ENCODE measurements around the gene CDYL2.
"Not testable (repeated sequence)": the region's sequence is repeated elsewhere in the genome, so short reads cannot be mapped to it uniquely, and the experiment has no call there.

Gene CDYL2

GRCh38 chr16:80806927-80807340 lies 2.5 kb upstream of the CDYL2 start:
- Histone ChIP-seq H3K27ac (ENCODE audit: low read length) (no peak overlapping the region), H3K27me3 (ENCODE audit: low read depth, low read length) (no peaks in the 10 kb centered on the region), H3K9me3 (ENCODE audit: control insufficient read depth in 1 of 2, low read length in 2 of 2) (no peaks in the 10 kb centered on the region), H3K4me3 (ENCODE audit: low read depth in 1 of 2, low read length in 2 of 2) (no peak overlapping the region), H3K4me1 (ENCODE audit: control insufficient read depth in 1 of 2, insufficient read depth in 2 of 2, low read length in 2 of 2) (no peaks in the 10 kb centered on the region), H3K36me3 (ENCODE audit: control insufficient read depth in 1 of 2, insufficient read depth in 2 of 2, low read length in 2 of 2) (no peaks in the 10 kb centered on the region)

- Histone ChIP-seq H3K27ac (ENCODE audit: low read length) (no peak overlapping the region), H3K4me1 (ENCODE audit: control insufficient read depth in 1 of 2, insufficient read depth in 2 of 2, low read length in 2 of 2) (no peaks in the 10 kb centered on the region), H3K4me3 (ENCODE audit: low read depth in 1 of 2, low read length in 2 of 2) (no peak overlapping the region), H3K36me3 (ENCODE audit: control insufficient read depth in 1 of 2, insufficient read depth in 2 of 2, low read length in 2 of 2) (no peaks in the 10 kb centered on the region), H3K27me3 (ENCODE audit: low read depth, low read length) (no peaks in the 10 kb centered on the region), H3K9me3 (ENCODE audit: control insufficient read depth in 1 of 2, low read length in 2 of 2) (no peaks in the 10 kb centered on the region)
These were observed 1.9 kb upstream of the CDYL2 start for GRCh38 chr16:80806289-80806688.

GRCh38 chr16:80804056-80804525 lies 307 bp downstream of the CDYL2 start:
- Histone ChIP-seq H3K4me1 (ENCODE audit: control insufficient read depth in 1 of 2, insufficient read depth in 2 of 2, low read length in 2 of 2) (no peaks in the 10 kb centered on the region), H3K27me3 (ENCODE audit: low read depth, low read length) (no peaks in the 10 kb centered on the region), H3K27ac (ENCODE audit: low read length) (no peak overlapping the region), H3K9me3 (ENCODE audit: control insufficient read depth in 1 of 2, low read length in 2 of 2) (no peaks in the 10 kb centered on the region), H3K36me3 (ENCODE audit: control insufficient read depth in 1 of 2, insufficient read depth in 2 of 2, low read length in 2 of 2) (no peaks in the 10 kb centered on the region), H3K4me3 (ENCODE audit: low read depth in 1 of 2, low read length in 2 of 2) (peak overlapping the region in 1 of 2 donors; percentile 64)

- Histone ChIP-seq H3K9me3 (ENCODE audit: control insufficient read depth in 1 of 2, low read length in 2 of 2) (no peaks in the 10 kb centered on the region), H3K27ac (ENCODE audit: low read length) (no peak overlapping the region), H3K36me3 (ENCODE audit: control insufficient read depth in 1 of 2, insufficient read depth in 2 of 2, low read length in 2 of 2) (no peaks in the 10 kb centered on the region), H3K27me3 (ENCODE audit: low read depth, low read length) (no peaks in the 10 kb centered on the region), H3K4me1 (ENCODE audit: control insufficient read depth in 1 of 2, insufficient read depth in 2 of 2, low read length in 2 of 2) (no peaks in the 10 kb centered on the region), H3K4me3 (ENCODE audit: low read depth in 1 of 2, low read length in 2 of 2) (peak overlapping the region in 1 of 2 donors; percentile 64)
These were observed 901 bp downstream of the CDYL2 start for GRCh38 chr16:80803339-80804055.

- no peak overlapping the region for H3K27ac ChIP-seq (ENCODE audit: low read length)
- no peaks in the 10 kb centered on the region for H3K9me3 ChIP-seq (ENCODE audit: control insufficient read depth in 1 of 2, low read length in 2 of 2)
- H3K27me3 ChIP-seq (ENCODE audit: low read depth, low read length): no peaks in the 10 kb centered on the region
- peak overlapping the region in 1 of 2 donors; percentile 2 for H3K4me3 ChIP-seq (ENCODE audit: low read depth in 1 of 2, low read length in 2 of 2)
- no peaks in the 10 kb centered on the region for H3K36me3 ChIP-seq (ENCODE audit: control insufficient read depth in 1 of 2, insufficient read depth in 2 of 2, low read length in 2 of 2)
- no peaks in the 10 kb centered on the region for H3K4me1 ChIP-seq (ENCODE audit: control insufficient read depth in 1 of 2, insufficient read depth in 2 of 2, low read length in 2 of 2)
These were observed 1.5 kb downstream of the CDYL2 start for GRCh38 chr16:80802902-80803301.

GRCh38 chr16:80802138-80802537 lies 2.3 kb downstream of the CDYL2 start:
- no peaks in the 10 kb centered on the region for H3K9me3 ChIP-seq (ENCODE audit: control insufficient read depth in 1 of 2, low read length in 2 of 2)
- H3K4me3 ChIP-seq (ENCODE audit: low read depth in 1 of 2, low read length in 2 of 2): no peak overlapping the region
- H3K36me3 ChIP-seq (ENCODE audit: control insufficient read depth in 1 of 2, insufficient read depth in 2 of 2, low read length in 2 of 2): no peaks in the 10 kb centered on the region
- no peaks in the 10 kb centered on the region for H3K27me3 ChIP-seq (ENCODE audit: low read depth, low read length)
- H3K27ac ChIP-seq (ENCODE audit: low read length): no peak overlapping the region
- no peaks in the 10 kb centered on the region for H3K4me1 ChIP-seq (ENCODE audit: control insufficient read depth in 1 of 2, insufficient read depth in 2 of 2, low read length in 2 of 2)

- no peaks in the 10 kb centered on the region for H3K27me3 ChIP-seq (ENCODE audit: low read depth, low read length)
- no peaks in the 10 kb centered on the region for H3K9me3 ChIP-seq (ENCODE audit: control insufficient read depth in 1 of 2, low read length in 2 of 2)
- H3K27ac ChIP-seq (ENCODE audit: low read length): no peak overlapping the region
- H3K4me1 ChIP-seq (ENCODE audit: control insufficient read depth in 1 of 2, insufficient read depth in 2 of 2, low read length in 2 of 2): no peaks in the 10 kb centered on the region
- no peaks in the 10 kb centered on the region for H3K36me3 ChIP-seq (ENCODE audit: control insufficient read depth in 1 of 2, insufficient read depth in 2 of 2, low read length in 2 of 2)
- H3K4me3 ChIP-seq (ENCODE audit: low read depth in 1 of 2, low read length in 2 of 2): no peak overlapping the region
These were observed 10.3 kb downstream of the CDYL2 start for GRCh38 chr16:80794071-80794470.

GRCh38 chr16:80792031-80792430 lies 12.4 kb downstream of the CDYL2 start:
- Histone ChIP-seq H3K27ac (ENCODE audit: low read length) (no peak overlapping the region), H3K4me3 (ENCODE audit: low read depth in 1 of 2, low read length in 2 of 2) (no peak overlapping the region), H3K4me1 (ENCODE audit: control insufficient read depth in 1 of 2, insufficient read depth in 2 of 2, low read length in 2 of 2) (no peaks in the 10 kb centered on the region)

GRCh38 chr16:80791411-80791810 lies 13.0 kb downstream of the CDYL2 start:
- H3K4me1 ChIP-seq (ENCODE audit: control insufficient read depth in 1 of 2, insufficient read depth in 2 of 2, low read length in 2 of 2): no peaks in the 10 kb centered on the region
- no peaks in the 10 kb centered on the region for H3K27me3 ChIP-seq (ENCODE audit: low read depth, low read length)
- H3K9me3 ChIP-seq (ENCODE audit: control insufficient read depth in 1 of 2, low read length in 2 of 2): no peaks in the 10 kb centered on the region
- no peak overlapping the region for H3K4me3 ChIP-seq (ENCODE audit: low read depth in 1 of 2, low read length in 2 of 2)
- H3K27ac ChIP-seq (ENCODE audit: low read length): no peak overlapping the region
- no peaks in the 10 kb centered on the region for H3K36me3 ChIP-seq (ENCODE audit: control insufficient read depth in 1 of 2, insufficient read depth in 2 of 2, low read length in 2 of 2)

More at GRCh38 chr16:80792031-80792430, 12.4 kb downstream of the CDYL2 start:
- H3K9me3 ChIP-seq (ENCODE audit: control insufficient read depth in 1 of 2, low read length in 2 of 2): no peaks in the 10 kb centered on the region
- no peaks in the 10 kb centered on the region for H3K27me3 ChIP-seq (ENCODE audit: low read depth, low read length)
- no peaks in the 10 kb centered on the region for H3K36me3 ChIP-seq (ENCODE audit: control insufficient read depth in 1 of 2, insufficient read depth in 2 of 2, low read length in 2 of 2)

- H3K4me3 ChIP-seq (ENCODE audit: low read depth in 1 of 2, low read length in 2 of 2): no peak overlapping the region
- no peaks in the 10 kb centered on the region for H3K9me3 ChIP-seq (ENCODE audit: control insufficient read depth in 1 of 2, low read length in 2 of 2)
- H3K27ac ChIP-seq (ENCODE audit: low read length): no peak overlapping the region
- H3K27me3 ChIP-seq (ENCODE audit: low read depth, low read length): no peaks in the 10 kb centered on the region
- H3K36me3 ChIP-seq (ENCODE audit: control insufficient read depth in 1 of 2, insufficient read depth in 2 of 2, low read length in 2 of 2): no peaks in the 10 kb centered on the region
- no peaks in the 10 kb centered on the region for H3K4me1 ChIP-seq (ENCODE audit: control insufficient read depth in 1 of 2, insufficient read depth in 2 of 2, low read length in 2 of 2)
These were observed 13.6 kb downstream of the CDYL2 start for GRCh38 chr16:80790751-80791150.

- Histone ChIP-seq H3K36me3 (ENCODE audit: control insufficient read depth in 1 of 2, insufficient read depth in 2 of 2, low read length in 2 of 2) (no peaks in the 10 kb centered on the region), H3K4me1 (ENCODE audit: control insufficient read depth in 1 of 2, insufficient read depth in 2 of 2, low read length in 2 of 2) (no peaks in the 10 kb centered on the region), H3K27me3 (ENCODE audit: low read depth, low read length) (no peaks in the 10 kb centered on the region)
These were observed 16.4 kb downstream of the CDYL2 start for GRCh38 chr16:80788027-80788426.

GRCh38 chr16:80786561-80786960 lies 17.8 kb downstream of the CDYL2 start:
- H3K27ac ChIP-seq (ENCODE audit: low read length); H3K27me3 ChIP-seq (ENCODE audit: low read depth, low read length); H3K4me1 ChIP-seq (ENCODE audit: control insufficient read depth in 1 of 2, insufficient read depth in 2 of 2, low read length in 2 of 2); H3K36me3 ChIP-seq (ENCODE audit: control insufficient read depth in 1 of 2, insufficient read depth in 2 of 2, low read length in 2 of 2); H3K4me3 ChIP-seq (ENCODE audit: low read depth in 1 of 2, low read length in 2 of 2): not testable (repeated sequence)
- peaks cover 0 to 13% of the 10 kb centered on the region in 2 donors for H3K9me3 ChIP-seq (ENCODE audit: control insufficient read depth in 1 of 2, low read length in 2 of 2)

More at GRCh38 chr16:80788027-80788426, 16.4 kb downstream of the CDYL2 start:
- no peak overlapping the region for H3K27ac ChIP-seq (ENCODE audit: low read length)
- no peak overlapping the region for H3K4me3 ChIP-seq (ENCODE audit: low read depth in 1 of 2, low read length in 2 of 2)
- peaks cover 0 to 9% of the 10 kb centered on the region in 2 donors for H3K9me3 ChIP-seq (ENCODE audit: control insufficient read depth in 1 of 2, low read length in 2 of 2)
